WTC11 (cell line): ENCODE data around the gene TRIM59. TPM values are rescaled to one million over a fixed set of nuclear protein-coding genes. Genes with fewer than 3 reads are reported as not detected.
A peak's percentile ranks its signal among the peaks of the same experiment; 100 is the strongest.

Experiments
- ATAC-seq: fragments of 200-7000 bp; cut with Tn5 transposase; 2 replicates; pipeline ENCODE4 v1.10.0; 2021; ENCODE audit warnings: mild to moderate bottlenecking, moderate library complexity
- CTCF ChIA-PET: fragments of 300-600 bp; sonication (Branson Sonifier 250); formaldehyde crosslinking; loops from one replicate; lab custom pipeline; 2021; ENCODE audit warnings: antibody characterized with exemption; lab: Charles Lee
- POLR2A ChIA-PET: fragments of 350-600 bp; sonication (Branson Sonifier 250); formaldehyde crosslinking; loops from one replicate; lab custom pipeline; 2021; ENCODE audit warnings: antibody characterized with exemption; lab: Charles Lee
- DNase-seq: peaks from one replicate; pipeline ENCODE4 v3.0.0; 2021; ENCODE audit warnings: low spot score
- H3K27ac Mint-ChIP-seq: 2 replicates; pipeline ENCODE4 v1.8.0; 2021; ENCODE audit warnings: mixed read lengths
- H3K27me3 Mint-ChIP-seq: 2 replicates; pipeline ENCODE4 v1.8.0; 2021; ENCODE audit warnings: low read depth, mild to moderate bottlenecking, moderate library complexity, mixed read lengths
- H3K36me3 Mint-ChIP-seq: 2 replicates; pipeline ENCODE4 v1.8.0; 2021; ENCODE audit warnings: mixed read lengths
- H3K4me1 Mint-ChIP-seq: 2 replicates; pipeline ENCODE4 v1.8.0; 2022; ENCODE audit warnings: mixed read lengths
- H3K4me3 Mint-ChIP-seq: 2 replicates; pipeline ENCODE4 v1.8.0; 2021; ENCODE audit warnings: mild to moderate bottlenecking, moderate library complexity, mixed read lengths
- H3K9me3 Mint-ChIP-seq: 2 replicates; pipeline ENCODE4 v1.8.0; 2021; ENCODE audit warnings: mixed read lengths
- AFF4 ChIP-seq: sonication (generic); formaldehyde crosslinking; IDR thresholded peaks from 2 replicates; pipeline ENCODE4 v1.8.1; 2023; ENCODE audit warnings: mild to moderate bottlenecking, missing genetic modification reagents, borderline replicate concordance
- ATF1 ChIP-seq: sonication (generic); formaldehyde crosslinking; IDR thresholded peaks from 2 replicates; pipeline ENCODE4 v1.8.1; 2023; ENCODE audit warnings: mild to moderate bottlenecking, moderate library complexity, missing genetic modification reagents
- E2F4 ChIP-seq: sonication (generic); formaldehyde crosslinking; IDR thresholded peaks from 2 replicates; pipeline ENCODE4 v1.8.1; 2022; ENCODE audit warnings: low read depth, mild to moderate bottlenecking, moderate library complexity, missing genetic modification reagents, borderline replicate concordance
- FOXK1 ChIP-seq: sonication (generic); formaldehyde crosslinking; IDR thresholded peaks from 2 replicates; pipeline ENCODE4 v1.8.0; 2022; ENCODE audit warnings: mild to moderate bottlenecking, moderate library complexity, missing genetic modification reagents
- GABPB1 ChIP-seq: sonication (generic); formaldehyde crosslinking; IDR thresholded peaks from 2 replicates; pipeline ENCODE4 v1.8.1; 2023; ENCODE audit warnings: mild to moderate bottlenecking, missing genetic modification reagents
- GRHL2 ChIP-seq: fragments of 250-450 bp; sonication (Bioruptor Pico); IDR thresholded peaks from 2 replicates; pipeline ENCODE4 v1.8.0; 2022; ENCODE audit warnings: mild to moderate bottlenecking, moderate library complexity; ENCODE audit not compliant: insufficient replicate concordance, severe bottlenecking
- KAT7 ChIP-seq: sonication (generic); formaldehyde crosslinking; IDR thresholded peaks from 2 replicates; pipeline ENCODE4 v1.8.1; 2023; ENCODE audit warnings: missing genetic modification reagents, mild to moderate bottlenecking, borderline replicate concordance
- NFATC4 ChIP-seq: fragments of 250-450 bp; sonication (Bioruptor Pico); IDR thresholded peaks from 2 replicates; pipeline ENCODE4 v1.9.0; 2021; ENCODE audit warnings: mild to moderate bottlenecking
- NFYB ChIP-seq: sonication (generic); formaldehyde crosslinking; conservative IDR thresholded peaks from 2 replicates; pipeline ENCODE4 v1.8.0; 2022; ENCODE audit warnings: low read depth, missing genetic modification reagents
- TEAD4 ChIP-seq: sonication (generic); formaldehyde crosslinking; IDR thresholded peaks from 2 replicates; pipeline ENCODE4 v1.8.0; 2022; ENCODE audit warnings: mild to moderate bottlenecking, missing genetic modification reagents
- ZNF219 ChIP-seq: sonication (generic); formaldehyde crosslinking; IDR thresholded peaks from 2 replicates; pipeline ENCODE4 v1.8.0; 2023; ENCODE audit warnings: missing genetic modification reagents, mild to moderate bottlenecking, borderline replicate concordance
- ZNF396 ChIP-seq: fragments of 250-450 bp; sonication (Bioruptor Pico); IDR thresholded peaks from 2 replicates; pipeline ENCODE4 v1.8.0; 2021; ENCODE audit warnings: mild to moderate bottlenecking, moderate library complexity, borderline replicate concordance
- ZNF423 ChIP-seq: fragments of 250-450 bp; sonication (Bioruptor Pico); IDR thresholded peaks from 2 replicates; pipeline ENCODE4 v2.1.2; 2022; ENCODE audit warnings: mild to moderate bottlenecking, moderate library complexity
- ZNF425 ChIP-seq: fragments of 250-450 bp; sonication (Bioruptor Pico); conservative IDR thresholded peaks from 2 replicates; pipeline ENCODE4 v1.9.0; 2021; ENCODE audit warnings: mild to moderate bottlenecking
- ZNF532 ChIP-seq: fragments of 250-450 bp; sonication (Bioruptor Pico); IDR thresholded peaks from 2 replicates; pipeline ENCODE4 v1.9.0; 2021; ENCODE audit warnings: mild to moderate bottlenecking, borderline replicate concordance
- total RNA-seq: library from RNA; stranded (reverse); gene quantifications from 3 replicates; pipeline ENCODE4 v1.2.3, GENCODE V29; 2021
- TF ChIP-seq, protein P1 (sequence below): fragments of 250-450 bp; sonication (Bioruptor Pico); IDR thresholded peaks from 2 replicates; pipeline ENCODE4 v1.9.0; 2021; ENCODE audit warnings: mild to moderate bottlenecking
- TF ChIP-seq, protein P2 (sequence below): fragments of 200-600 bp; IDR thresholded peaks from 2 replicates; pipeline ENCODE4 v1.8.0; 2022; ENCODE audit warnings: antibody characterized with exemption
- TF ChIP-seq, protein P3 (sequence below): sonication (generic); formaldehyde crosslinking; IDR thresholded peaks from 2 replicates; pipeline ENCODE4 v1.8.1; 2022; ENCODE audit warnings: mild to moderate bottlenecking, missing genetic modification reagents, moderate library complexity, borderline replicate concordance

TRIM59 gene
- total RNA-seq, 1 experiment from 2014 or later = 32.4 TPM

GRCh38 chr3:160409812-160410610, 39.6 kb downstream of the TRIM59 start:
- Mint-ChIP-seq H3K4me3 (no peak overlapping the region), H3K36me3 (peaks cover 58% of the 10 kb centered on the region), H3K27ac (0 out of 2 replicates have a peak overlapping the region, but pooled peaks have one; percentile 32), H3K27me3 (no peaks in the 10 kb centered on the region), H3K9me3 (no peaks in the 10 kb centered on the region), H3K4me1 (no peaks in the 10 kb centered on the region)
- ChIA-PET POLR2A (no interaction called here), CTCF (interaction anchor here (1.3 kb wide), 1 partner anchor 378 kb away, joined by 3 read pairs; no protein-coding TSS in a partner anchor)
- ATAC-seq (no peak), DNase-seq (no peak)
- TF ChIP-seq KAT7 (CRISPR knock-in tag) (no peak), TEAD4 (no peak), ATF1 (CRISPR knock-in tag) (no peak), ZNF532 (CRISPR knock-in tag) (no peak), ZNF425 (CRISPR knock-in tag) (no peak), ZNF219 (CRISPR knock-in tag) (no peak), FOXK1 (CRISPR knock-in tag) (no peak), NFYB (CRISPR knock-in tag) (no peak), ZNF396 (CRISPR knock-in tag) (no peak), AFF4 (CRISPR knock-in tag) (no peak), E2F4 (CRISPR knock-in tag) (no peak), GABPB1 (CRISPR knock-in tag) (no peak), ZNF423 (CRISPR knock-in tag) (no peak), NFATC4 (CRISPR knock-in tag) (no peak), GRHL2 (CRISPR knock-in tag) (no peak)
- TF ChIP-seq, protein P1, sequence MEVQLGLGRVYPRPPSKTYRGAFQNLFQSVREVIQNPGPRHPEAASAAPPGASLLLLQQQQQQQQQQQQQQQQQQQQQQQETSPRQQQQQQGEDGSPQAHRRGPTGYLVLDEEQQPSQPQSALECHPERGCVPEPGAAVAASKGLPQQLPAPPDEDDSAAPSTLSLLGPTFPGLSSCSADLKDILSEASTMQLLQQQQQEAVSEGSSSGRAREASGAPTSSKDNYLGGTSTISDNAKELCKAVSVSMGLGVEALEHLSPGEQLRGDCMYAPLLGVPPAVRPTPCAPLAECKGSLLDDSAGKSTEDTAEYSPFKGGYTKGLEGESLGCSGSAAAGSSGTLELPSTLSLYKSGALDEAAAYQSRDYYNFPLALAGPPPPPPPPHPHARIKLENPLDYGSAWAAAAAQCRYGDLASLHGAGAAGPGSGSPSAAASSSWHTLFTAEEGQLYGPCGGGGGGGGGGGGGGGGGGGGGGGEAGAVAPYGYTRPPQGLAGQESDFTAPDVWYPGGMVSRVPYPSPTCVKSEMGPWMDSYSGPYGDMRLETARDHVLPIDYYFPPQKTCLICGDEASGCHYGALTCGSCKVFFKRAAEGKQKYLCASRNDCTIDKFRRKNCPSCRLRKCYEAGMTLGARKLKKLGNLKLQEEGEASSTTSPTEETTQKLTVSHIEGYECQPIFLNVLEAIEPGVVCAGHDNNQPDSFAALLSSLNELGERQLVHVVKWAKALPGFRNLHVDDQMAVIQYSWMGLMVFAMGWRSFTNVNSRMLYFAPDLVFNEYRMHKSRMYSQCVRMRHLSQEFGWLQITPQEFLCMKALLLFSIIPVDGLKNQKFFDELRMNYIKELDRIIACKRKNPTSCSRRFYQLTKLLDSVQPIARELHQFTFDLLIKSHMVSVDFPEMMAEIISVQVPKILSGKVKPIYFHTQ = no peak
- TF ChIP-seq, protein P2, sequence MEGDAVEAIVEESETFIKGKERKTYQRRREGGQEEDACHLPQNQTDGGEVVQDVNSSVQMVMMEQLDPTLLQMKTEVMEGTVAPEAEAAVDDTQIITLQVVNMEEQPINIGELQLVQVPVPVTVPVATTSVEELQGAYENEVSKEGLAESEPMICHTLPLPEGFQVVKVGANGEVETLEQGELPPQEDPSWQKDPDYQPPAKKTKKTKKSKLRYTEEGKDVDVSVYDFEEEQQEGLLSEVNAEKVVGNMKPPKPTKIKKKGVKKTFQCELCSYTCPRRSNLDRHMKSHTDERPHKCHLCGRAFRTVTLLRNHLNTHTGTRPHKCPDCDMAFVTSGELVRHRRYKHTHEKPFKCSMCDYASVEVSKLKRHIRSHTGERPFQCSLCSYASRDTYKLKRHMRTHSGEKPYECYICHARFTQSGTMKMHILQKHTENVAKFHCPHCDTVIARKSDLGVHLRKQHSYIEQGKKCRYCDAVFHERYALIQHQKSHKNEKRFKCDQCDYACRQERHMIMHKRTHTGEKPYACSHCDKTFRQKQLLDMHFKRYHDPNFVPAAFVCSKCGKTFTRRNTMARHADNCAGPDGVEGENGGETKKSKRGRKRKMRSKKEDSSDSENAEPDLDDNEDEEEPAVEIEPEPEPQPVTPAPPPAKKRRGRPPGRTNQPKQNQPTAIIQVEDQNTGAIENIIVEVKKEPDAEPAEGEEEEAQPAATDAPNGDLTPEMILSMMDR = no peak
- TF ChIP-seq, protein P3, sequence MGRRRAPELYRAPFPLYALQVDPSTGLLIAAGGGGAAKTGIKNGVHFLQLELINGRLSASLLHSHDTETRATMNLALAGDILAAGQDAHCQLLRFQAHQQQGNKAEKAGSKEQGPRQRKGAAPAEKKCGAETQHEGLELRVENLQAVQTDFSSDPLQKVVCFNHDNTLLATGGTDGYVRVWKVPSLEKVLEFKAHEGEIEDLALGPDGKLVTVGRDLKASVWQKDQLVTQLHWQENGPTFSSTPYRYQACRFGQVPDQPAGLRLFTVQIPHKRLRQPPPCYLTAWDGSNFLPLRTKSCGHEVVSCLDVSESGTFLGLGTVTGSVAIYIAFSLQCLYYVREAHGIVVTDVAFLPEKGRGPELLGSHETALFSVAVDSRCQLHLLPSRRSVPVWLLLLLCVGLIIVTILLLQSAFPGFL (CRISPR knock-in tag) = no peak
